PC-3 (cell line): ENCODE data around the gene BSG.
A peak's percentile ranks its signal among the peaks of the same experiment; 100 is the strongest.

Experiments
- EZH2 ChIP-seq: fragments of 300-600 bp; sonication (generic); IDR thresholded peaks from one replicate; pipeline ENCODE4 v1.6.1; 2017; ENCODE audit warnings: antibody characterized with exemption, mild to moderate bottlenecking, low read length; ENCODE audit not compliant: unreplicated experiment
- EZH2phosphoT487 ChIP-seq: fragments of 300-600 bp; sonication (generic); IDR thresholded peaks from 2 replicates; pipeline ENCODE4 v1.6.1; 2018; ENCODE audit warnings: mild to moderate bottlenecking, antibody characterized with exemption, low read length, borderline replicate concordance
- TF ChIP-seq, protein P1 (sequence below): fragments of 300-600 bp; sonication (generic); conservative IDR thresholded peaks from 2 replicates; pipeline ENCODE4 v1.5.1; 2017; ENCODE audit warnings: antibody characterized with exemption, low read depth, mild to moderate bottlenecking, low read length

DNA sequence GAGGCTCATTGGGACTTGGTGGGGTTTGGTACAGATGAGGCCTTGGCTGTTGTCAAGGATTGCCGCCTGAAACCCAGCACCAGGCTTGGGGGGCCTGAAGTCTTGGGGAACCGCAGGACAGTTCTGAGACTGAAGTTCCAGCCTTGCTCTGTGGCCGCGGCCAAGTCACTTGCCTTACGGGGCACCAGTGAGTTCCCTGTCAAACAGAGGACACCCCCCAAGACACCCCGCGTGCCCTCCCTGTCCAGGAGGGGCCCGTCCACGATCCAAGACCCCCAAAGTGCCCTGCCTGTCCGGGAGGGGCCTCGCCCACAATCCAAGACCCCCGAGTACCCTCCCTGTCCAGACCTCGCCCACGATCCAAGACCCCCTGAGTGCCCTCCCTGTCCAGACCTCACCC, 38.3 kb upstream of the BSG start:
- TF ChIP-seq, protein P1, sequence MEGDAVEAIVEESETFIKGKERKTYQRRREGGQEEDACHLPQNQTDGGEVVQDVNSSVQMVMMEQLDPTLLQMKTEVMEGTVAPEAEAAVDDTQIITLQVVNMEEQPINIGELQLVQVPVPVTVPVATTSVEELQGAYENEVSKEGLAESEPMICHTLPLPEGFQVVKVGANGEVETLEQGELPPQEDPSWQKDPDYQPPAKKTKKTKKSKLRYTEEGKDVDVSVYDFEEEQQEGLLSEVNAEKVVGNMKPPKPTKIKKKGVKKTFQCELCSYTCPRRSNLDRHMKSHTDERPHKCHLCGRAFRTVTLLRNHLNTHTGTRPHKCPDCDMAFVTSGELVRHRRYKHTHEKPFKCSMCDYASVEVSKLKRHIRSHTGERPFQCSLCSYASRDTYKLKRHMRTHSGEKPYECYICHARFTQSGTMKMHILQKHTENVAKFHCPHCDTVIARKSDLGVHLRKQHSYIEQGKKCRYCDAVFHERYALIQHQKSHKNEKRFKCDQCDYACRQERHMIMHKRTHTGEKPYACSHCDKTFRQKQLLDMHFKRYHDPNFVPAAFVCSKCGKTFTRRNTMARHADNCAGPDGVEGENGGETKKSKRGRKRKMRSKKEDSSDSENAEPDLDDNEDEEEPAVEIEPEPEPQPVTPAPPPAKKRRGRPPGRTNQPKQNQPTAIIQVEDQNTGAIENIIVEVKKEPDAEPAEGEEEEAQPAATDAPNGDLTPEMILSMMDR: peak; percentile 14; the same call in 1 of the 2 replicates
- no peak for TF ChIP-seq EZH2phosphoT487
- no peak for TF ChIP-seq EZH2
